GM12878 (cell line): ENCODE results near the gene CACNA2D4.

ENCODE experiments used
- IRF4 ChIP-seq: IDR thresholded peaks from 2 replicates; pipeline ENCODE4 v1.6.1; 2011; ENCODE audit warnings: low read depth, low read length
- RAD21 ChIP-seq: IDR thresholded peaks from 2 replicates; pipeline ENCODE4 v1.6.1; 2011; ENCODE audit warnings: mild to moderate bottlenecking, low read depth, low read length, moderate library complexity; ENCODE audit not compliant: insufficient read depth
- TF ChIP-seq, protein P1 (sequence below), 3 experiments: IDR thresholded peaks in 2 of 3; conservative IDR thresholded peaks in 1 of 3; 2 replicates each; pipeline ENCODE4 v1.5.1; 2011; ENCODE audit warnings: low read depth in 3 of 3, low read length in 3 of 3, mild to moderate bottlenecking in 3 of 3, control low read depth in 2 of 3, moderate library complexity in 2 of 3, inconsistent platforms in 1 of 3, mixed read lengths in 1 of 3; ENCODE audit not compliant: control insufficient read depth in 2 of 3, insufficient read depth in 1 of 3; ENCODE audit errors: extremely low read depth in 1 of 3

GRCh38 chr12:1917172-1918070, 1.0 kb downstream of the CACNA2D4 start:
- TF ChIP-seq RAD21 = no peak
- TF ChIP-seq, protein P1, sequence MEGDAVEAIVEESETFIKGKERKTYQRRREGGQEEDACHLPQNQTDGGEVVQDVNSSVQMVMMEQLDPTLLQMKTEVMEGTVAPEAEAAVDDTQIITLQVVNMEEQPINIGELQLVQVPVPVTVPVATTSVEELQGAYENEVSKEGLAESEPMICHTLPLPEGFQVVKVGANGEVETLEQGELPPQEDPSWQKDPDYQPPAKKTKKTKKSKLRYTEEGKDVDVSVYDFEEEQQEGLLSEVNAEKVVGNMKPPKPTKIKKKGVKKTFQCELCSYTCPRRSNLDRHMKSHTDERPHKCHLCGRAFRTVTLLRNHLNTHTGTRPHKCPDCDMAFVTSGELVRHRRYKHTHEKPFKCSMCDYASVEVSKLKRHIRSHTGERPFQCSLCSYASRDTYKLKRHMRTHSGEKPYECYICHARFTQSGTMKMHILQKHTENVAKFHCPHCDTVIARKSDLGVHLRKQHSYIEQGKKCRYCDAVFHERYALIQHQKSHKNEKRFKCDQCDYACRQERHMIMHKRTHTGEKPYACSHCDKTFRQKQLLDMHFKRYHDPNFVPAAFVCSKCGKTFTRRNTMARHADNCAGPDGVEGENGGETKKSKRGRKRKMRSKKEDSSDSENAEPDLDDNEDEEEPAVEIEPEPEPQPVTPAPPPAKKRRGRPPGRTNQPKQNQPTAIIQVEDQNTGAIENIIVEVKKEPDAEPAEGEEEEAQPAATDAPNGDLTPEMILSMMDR (IDR thresholded peaks at IDR 0.05 in 2 of 3, conservative IDR thresholded peaks at IDR 0.05 in 1 of 3; ENCODE audit: control insufficient read depth in 2 of 3, extremely low read depth in 1 of 3, insufficient read depth in 1 of 3, low read depth in 3 of 3, low read length in 3 of 3) = no peak
- TF ChIP-seq IRF4 = no peak
